22Rv1 (cell line): ENCODE measurements around the gene C3AR1.
"Not testable (repeated sequence)": the region's sequence is repeated elsewhere in the genome, so short reads cannot be mapped to it uniquely, and the experiment has no call there.

ENCODE experiments used
- H3K27ac ChIP-seq: fragments of 450-650 bp; 2 replicates; pipeline ENCODE4 v1.5.1; 2017
- CTCF ChIP-seq: fragments of 450-650 bp; IDR thresholded peaks from 2 replicates; pipeline ENCODE4 v1.5.1; 2017; ENCODE audit warnings: mild to moderate bottlenecking
- ZFX ChIP-seq: fragments of 450-650 bp; IDR thresholded peaks from 2 replicates; pipeline ENCODE4 v1.6.1; 2017; ENCODE audit warnings: antibody characterized with exemption, borderline replicate concordance

Gene C3AR1

GRCh38 chr12:8026291-8026900, 39.8 kb downstream of the C3AR1 start:
- TF ChIP-seq CTCF: no peak
- TF ChIP-seq ZFX: no peak
- peak overlapping the region; percentile 98 for H3K27ac ChIP-seq

GRCh38 chr12:8018666-8019581, 47.2 kb downstream of the C3AR1 start:
- TF ChIP-seq CTCF: no peak
- TF ChIP-seq ZFX: no peak
- no peak overlapping the region for H3K27ac ChIP-seq

GRCh38 chr12:8018213-8018612, 47.9 kb downstream of the C3AR1 start:
- H3K27ac ChIP-seq: not testable (repeated sequence)

- TF ChIP-seq CTCF (no peak), ZFX (no peak)
These were observed 51.3 kb downstream of the C3AR1 start for GRCh38 chr12:8014836-8015235.

GRCh38 chr12:8012651-8013309, 53.4 kb downstream of the C3AR1 start:
- no peak for TF ChIP-seq CTCF
- no peak for TF ChIP-seq ZFX
- H3K27ac ChIP-seq: no peak overlapping the region

More at GRCh38 chr12:8014836-8015235, 51.3 kb downstream of the C3AR1 start:
- H3K27ac ChIP-seq: no peak overlapping the region

- TF ChIP-seq ZFX (no peak), CTCF (no peak)
- H3K27ac ChIP-seq: no peak overlapping the region
These were observed 54.8 kb downstream of the C3AR1 start for GRCh38 chr12:8011331-8011730.
